Effector CD4-positive, alpha-beta T cell (primary cell): ENCODE measurements around the gene RANBP17.
"Not testable (repeated sequence)": the region's sequence is repeated elsewhere in the genome, so short reads cannot be mapped to it uniquely, and the experiment has no call there.

Experiments used
- DNase-seq: peaks from one replicate; pipeline ENCODE4 v3.0.0-alpha.2; 2020

The RANBP17 gene

DNA sequence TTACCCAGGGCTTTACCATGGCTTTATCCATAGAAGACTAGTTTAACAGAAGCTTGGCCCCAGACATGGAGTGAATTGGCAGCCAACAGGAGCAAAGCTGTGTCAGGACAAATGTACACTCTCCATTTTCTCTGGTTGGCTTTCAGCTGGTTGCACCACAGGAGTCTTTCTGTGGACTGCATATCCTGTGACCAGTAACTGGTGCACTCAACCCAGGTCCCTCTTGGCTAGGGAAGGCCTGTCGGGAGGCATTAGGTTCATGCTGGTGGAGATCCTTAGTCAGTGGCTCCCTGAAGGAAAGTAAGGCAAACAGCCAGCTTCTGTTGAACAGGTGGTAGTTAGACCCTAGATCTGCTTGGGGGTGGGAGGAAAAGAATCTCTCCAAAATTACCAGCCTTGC, 300.3 kb downstream of the RANBP17 start:
- DNase-seq, result no peak

DNA sequence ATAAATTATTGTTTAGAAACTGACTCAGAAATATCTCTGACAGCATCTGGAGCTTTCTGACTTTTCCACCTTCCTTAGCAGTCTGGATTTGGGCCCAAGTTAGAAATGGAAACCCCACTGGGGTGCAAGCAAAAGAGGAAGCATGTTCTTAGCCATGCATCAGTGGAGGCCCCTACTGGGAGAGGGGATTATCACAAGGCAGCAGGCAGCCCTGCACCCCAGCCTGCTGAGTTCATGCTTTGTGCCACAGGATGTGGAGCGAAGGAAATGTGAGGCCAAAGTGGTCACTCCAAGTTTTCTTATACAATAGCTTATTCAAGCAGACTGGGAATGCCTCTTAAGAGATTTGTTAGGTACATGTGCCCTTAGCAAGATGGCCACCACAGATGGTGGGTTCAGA, 300.8 kb downstream of the RANBP17 start:
- DNase-seq, result no peak

DNA sequence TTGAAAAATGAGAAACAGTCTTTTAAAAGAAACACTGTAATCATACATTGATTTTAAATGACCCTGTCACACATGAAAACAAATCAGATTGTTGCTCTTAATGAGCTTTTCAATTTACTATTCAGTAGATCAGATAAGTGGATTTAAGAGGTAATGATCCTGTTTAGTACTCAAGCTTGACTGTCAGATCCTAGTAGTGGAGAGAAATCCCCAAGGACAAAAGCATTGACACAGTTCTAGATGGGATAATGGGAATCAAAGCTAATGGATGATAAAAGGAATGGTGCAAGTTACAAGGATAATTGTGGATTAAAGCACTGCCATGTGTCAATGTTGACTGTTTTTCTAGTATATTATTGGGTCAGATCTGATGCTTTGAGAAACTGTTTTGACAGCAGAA, 304.9 kb downstream of the RANBP17 start:
- no peak for DNase-seq

DNA sequence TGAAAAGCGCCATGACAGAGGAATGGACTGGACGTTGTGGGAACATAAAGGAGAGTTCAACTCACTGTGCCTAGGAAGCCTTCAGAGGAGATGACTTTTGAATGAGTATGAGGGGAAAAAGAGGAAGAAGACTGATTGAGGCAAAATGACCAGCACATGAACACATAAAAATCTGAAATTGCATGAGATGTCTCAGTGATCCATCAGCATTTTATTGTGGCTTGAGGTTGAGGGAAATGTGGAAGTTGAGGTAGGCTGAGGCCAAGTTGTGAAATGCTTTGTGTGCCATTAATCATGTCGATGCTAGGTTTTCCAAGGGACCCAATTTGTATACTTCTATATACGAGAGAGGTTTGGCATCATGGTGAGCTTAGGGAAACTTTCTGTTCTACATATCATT, 306.4 kb downstream of the RANBP17 start:
- DNase-seq, result no peak

DNA sequence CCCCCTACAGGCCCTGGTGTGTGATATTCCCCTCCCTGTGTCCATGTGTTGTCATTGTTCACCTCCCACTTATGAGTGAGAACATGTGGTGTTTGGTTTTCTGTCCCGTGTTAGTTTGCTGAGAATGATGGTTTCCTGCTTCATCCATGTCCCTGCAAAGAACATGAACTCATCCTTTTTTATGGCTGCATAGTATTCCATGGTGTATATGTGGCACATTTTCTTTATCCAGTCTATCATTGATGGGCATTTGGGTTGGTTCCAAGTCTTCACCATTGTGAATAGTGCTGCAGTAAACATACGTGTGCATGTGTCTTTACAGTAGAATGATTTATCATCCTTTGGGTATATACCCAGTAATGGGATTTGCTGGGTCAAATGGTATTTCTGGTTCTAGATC, 313.1 kb downstream of the RANBP17 start:
- DNase-seq, result not testable (repeated sequence)

DNA sequence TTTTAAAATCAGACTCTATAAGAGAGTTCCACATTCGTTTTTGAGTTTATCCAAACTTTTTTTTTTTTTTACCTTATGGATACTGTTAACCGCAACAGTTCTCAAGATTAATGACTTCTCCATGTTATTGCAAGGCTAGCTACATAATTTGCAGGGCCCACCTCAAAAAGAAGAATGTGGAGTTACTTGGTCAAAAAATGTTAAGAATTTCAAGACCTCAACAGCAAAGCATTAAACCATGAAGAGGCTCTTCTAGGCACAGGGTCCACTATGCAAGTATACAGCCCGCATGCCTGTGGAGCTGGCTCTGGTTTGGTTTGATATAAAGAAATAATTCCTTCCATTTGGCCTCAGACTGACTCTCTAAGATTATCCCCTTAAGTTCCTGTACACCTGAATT, 313.9 kb downstream of the RANBP17 start:
- no peak for DNase-seq

DNA sequence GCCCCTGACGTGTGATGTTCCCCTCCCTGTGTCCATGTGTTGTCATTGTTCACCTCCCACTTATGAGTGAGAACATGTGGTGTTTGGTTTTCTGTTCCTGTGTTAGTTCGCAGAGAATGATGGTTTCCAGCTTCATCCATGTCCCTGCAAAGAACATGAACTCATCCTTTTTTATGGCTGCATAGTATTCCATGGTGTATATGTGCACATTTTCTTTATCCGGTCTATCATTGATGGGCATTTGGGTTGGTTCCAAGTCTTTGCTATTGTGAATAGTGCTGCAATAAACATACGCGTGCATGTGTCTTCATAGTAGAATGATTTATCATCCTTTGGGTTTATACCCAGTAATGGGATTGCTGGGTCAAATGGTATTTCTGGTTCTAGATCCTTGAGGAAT, 316.4 kb downstream of the RANBP17 start:
- not testable (repeated sequence) for DNase-seq

DNA sequence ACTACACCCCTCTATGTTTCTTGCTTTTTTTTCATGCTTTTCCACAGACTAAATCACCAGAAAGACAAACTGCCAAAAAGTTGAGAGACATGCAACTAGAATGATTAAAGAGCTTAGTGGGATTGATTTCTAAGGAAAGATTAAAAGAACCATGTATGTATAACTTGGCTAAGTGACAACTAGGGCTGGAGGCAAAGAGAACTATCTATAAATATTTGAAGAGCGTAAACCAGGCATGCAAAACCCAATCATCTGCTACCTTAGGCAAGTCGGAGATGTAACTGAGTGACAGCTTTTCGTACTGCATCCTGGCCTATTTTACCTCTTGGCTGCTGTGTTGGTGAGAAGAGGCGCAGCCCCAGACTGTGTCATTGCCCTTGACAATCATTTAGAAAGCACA, 326.2 kb downstream of the RANBP17 start:
- DNase-seq, result no peak

DNA sequence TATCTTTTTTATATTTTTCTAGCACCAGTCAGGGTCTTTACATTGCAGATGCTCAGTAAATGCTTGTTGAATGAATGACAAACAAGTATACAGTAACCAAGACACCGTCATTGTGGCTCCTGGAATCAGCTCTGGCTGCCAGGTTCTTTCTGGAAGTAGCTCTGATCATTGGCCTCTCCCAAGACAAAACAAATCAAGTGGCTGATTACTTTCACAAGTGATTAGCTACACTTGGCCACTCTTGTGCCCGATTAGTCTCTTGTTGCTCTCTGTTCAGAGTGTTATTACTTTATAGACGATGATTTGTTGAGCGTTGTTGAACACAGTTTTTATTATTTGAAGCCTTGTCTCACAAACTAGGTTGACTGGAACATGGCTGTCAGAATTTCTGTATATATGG, 327.6 kb downstream of the RANBP17 start:
- DNase-seq, result no peak

DNA sequence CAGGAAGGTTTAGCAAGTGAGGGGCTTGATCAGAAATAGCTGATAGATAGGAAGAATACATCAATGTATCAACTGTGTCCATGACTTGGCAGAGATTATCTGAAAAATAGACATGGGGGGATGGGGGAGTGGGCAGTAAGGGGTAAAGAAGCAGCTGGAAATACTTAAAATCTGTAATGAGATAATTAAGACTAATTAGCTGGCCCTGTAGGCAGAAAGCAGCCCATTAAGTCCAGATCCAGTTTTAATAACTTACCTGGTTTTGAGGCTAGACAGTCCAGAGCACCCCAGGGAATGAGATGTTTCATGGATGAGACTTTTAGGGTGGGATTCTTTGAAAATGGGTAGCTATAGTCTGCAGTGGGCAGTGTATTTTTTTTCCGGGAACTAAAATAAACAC, 330.3 kb downstream of the RANBP17 start:
- DNase-seq, result no peak

DNA sequence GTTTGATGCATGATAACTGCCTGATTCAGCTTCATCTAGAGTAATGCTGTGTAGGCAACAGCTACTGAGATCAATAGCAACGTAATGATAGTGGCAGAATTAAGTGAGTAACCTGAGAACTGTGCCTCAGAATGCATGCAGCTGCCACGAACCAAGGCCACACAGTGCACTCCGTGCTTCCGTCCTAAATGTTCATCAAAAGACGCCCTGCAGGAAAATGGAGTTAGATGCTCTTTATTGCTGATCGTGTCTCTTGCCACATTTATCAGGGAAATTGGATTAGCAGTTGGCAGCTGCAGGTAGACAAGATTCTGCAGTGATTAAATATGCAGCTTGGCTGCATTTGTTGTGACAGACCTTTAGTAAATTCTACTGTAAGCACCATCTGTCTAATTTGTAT, 339.5 kb downstream of the RANBP17 start:
- no peak for DNase-seq

DNA sequence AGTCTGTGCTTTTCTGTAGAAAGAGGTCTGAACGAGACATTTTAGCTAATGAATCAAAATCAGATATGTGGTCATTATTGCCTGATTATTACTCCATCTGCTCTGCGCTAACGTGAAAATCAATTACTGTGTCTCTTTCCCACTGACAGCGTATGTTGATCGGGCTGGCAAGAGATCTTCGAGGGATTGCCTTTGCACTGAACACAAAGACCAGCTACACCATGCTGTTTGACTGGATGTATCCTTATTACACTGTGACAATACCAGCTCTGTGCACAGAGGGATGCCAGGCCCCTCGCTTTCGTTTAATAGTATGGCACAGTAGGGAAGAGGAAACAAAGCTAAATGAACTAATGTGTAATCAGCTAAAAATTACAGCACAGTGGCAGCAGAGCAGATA, 343.6 kb downstream of the RANBP17 start:
- no peak for DNase-seq

DNA sequence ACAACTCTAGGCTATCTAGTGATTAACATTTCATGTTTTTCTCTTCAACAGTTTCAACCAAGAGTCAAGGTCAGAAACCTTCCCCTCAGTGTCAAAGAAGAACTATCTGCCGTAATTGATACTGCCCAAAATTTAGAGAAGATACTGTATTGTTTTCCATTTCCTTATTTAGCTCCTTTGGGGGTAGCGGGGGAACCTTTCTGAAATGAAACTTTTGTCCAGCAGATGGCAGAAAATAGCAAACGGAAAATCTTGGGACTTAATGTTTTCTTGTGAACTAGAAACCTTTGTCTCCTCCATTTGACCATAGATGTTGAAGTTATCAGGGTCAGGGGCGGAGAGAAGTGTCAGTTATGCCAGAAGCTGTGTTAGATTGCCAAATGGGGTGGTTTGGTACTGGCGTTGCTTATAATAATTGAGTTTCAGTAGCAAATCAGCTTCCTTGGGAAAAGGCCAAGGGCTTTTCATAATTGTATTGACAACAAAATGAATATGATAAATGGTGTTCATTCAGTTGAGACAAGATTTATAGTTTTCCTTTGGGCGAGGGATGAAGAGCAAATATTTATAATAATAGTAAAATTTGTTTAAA, 345.5 kb downstream of the RANBP17 start:
- no peak for DNase-seq

DNA sequence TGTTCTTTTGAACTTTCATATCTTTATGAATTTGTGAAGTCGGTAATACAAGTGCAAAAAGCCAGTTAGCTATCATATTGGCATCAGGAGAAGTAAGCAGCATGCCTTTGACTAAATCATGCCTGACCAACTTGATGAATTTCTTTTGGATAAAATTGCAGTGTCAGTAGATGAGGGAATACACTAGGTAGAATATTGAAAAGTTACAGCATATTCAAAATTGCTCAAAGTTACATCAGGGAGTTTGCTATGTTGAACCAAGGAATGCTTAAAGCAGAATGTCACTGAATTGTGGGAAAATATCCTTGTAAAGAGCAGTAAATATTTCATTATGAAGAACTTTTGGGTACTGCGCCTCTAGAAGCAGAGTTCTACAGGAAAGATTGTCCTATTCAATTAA, 360.1 kb downstream of the RANBP17 start:
- no peak for DNase-seq

DNA sequence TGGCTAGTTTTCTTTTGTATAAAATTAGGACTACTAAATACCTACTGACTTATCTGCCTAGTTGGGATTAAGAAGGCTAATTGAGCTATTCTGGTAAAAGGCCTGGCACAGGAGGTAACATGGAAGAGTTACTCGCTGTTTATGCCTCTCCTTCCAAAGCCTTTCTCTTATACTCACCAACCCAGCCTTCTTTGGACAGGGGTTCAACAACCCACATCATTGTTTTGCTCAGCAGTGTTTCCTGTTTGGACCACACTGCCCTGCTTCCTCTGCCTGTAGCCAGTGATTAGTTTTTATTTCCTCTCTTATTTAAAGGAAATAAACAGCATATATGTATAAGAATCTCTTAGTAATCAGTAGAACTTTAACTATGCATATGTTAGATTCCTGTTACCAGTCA, 362.1 kb downstream of the RANBP17 start:
- no peak for DNase-seq

DNA sequence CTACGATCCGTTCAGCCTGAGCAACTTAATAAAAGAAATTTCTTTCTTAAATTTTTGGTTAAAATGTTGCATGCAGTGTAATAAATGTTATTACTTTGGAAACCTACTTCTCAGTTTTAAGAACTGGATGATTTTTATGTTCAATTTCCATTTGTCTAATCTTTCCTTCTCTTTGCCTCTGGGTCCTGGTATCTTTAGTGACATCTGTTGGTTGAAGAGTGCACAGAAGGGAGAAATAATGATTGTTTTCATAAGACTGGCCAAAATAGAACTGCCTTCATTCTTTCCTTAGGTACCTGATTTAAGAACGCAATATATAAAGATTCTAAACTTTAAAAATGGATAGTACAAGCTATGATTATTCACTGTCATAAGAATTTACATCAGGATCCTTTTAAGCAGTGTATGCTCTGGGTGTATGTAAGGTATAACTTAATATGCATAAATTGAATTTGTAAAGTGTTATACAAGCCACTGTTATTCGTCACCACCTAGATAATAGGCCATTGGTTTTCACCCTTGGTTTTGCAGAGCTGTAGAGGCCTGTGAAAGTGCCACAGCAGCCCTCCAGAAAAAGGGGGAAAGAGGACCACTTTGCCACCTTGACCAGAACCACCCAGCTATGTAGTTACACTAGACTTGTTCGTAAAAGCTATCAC, 364.4 kb downstream of the RANBP17 start:
- no peak for DNase-seq

DNA sequence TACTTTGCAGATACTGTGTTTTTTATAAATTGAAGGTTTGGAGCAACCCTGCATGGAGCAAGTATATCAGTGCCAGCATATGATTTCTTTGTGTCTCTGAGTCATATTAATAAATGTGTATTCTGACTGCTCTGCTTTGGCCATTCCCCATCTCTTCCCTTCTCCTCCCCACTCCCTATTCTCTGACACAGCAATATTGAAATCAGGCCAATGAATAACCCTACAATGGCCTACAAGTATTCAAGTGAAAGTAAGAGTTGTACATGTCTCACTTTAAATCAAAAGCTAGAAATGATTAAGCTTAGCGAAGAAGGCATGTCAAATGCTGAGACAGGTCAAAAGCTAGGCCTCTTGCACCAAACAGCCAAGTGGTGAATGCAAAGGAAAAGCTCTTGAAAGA, 365.0 kb downstream of the RANBP17 start:
- no peak for DNase-seq

DNA sequence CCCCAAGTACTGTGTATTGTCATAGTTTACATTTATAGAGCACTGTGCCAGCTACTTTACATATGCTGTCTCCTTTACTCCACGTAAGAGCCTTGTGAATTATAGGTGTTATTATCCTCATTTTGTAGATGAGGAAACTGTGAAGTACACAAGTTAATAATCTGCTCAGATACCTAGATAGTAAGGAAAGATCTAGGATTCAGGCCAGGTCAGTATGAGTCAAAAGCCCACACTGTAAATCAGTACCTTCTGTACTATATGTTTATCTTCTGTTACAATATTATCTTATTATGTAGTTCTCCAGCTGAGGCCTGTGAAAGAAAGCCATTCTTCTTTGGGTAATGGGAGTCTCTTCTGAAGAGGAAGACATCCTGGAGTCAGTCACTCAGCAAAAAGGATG, 374.8 kb downstream of the RANBP17 start:
- no peak for DNase-seq

DNA sequence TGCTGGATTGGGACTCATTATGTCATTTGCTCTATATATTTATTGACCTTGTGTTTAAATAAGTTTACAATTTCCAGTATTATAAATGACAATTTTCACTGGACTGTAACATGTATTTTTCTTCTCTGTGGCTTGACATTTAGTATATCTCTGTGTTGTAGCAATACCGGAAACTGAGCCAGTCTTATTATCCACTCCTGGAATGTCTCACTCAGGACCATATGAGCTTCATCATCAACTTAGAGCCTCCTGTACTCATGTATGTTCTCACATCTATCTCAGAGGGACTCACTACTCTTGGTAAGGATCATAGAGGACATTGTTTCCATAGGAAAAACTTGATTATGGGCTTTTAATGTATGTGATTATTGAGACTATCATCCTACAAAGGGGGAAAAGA, 380.7 kb downstream of the RANBP17 start:
- no peak for DNase-seq

DNA sequence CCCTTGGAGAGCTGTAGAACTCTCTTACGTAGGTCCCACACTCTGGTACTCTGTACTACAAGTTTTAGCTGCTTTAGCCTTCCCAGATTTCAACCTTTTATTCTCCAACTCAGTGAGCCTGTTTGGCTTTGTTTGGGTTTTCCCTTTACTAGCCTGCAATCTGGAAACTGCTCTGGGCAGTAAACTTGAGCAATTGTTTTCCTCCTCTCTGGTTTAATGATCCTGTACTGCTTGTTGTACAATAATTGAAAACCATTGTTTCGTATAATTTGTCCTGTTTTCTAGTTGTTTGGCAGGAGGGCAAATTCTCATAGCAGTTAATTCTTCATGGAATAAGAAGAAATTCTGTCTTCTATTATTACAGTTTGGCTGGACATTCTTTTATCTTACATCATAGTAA, 384.4 kb downstream of the RANBP17 start:
- no peak for DNase-seq

DNA sequence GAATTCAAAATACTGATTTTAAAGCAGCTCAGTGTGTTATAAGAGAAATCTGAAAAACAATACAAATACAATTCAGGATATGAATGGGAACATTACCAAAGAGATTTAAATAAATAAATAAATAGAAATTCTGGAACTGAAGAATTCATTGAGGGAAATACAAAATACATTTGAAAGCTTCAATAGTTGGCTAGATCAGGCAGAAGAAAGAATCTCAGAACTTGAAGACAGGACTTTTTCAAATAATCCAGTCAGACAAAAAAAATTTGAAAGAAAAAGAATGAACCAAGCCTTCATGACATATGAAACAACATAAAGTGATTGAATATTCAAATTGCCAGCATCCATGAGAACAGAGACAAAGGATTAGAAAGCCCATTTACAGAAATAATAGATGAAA, 387.6 kb downstream of the RANBP17 start:
- no peak for DNase-seq

DNA sequence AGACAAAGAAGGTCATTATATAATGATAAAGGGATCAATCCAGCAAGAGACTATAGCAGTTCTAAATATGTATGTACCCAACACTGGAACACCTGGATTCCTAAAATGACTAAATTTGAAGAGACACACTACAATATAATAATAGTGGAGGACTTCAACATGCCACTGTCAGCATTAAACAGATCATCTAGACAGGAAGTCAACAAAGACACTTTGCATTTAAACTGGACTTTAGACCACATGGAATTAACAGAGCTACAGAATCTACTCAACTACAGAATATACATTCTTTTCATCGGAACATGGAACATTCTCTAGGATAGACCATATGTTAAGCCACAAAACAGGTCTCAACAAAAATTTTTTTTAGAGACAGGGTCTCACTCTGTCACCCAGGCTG, 388.9 kb downstream of the RANBP17 start:
- DNase-seq, result no peak

DNA sequence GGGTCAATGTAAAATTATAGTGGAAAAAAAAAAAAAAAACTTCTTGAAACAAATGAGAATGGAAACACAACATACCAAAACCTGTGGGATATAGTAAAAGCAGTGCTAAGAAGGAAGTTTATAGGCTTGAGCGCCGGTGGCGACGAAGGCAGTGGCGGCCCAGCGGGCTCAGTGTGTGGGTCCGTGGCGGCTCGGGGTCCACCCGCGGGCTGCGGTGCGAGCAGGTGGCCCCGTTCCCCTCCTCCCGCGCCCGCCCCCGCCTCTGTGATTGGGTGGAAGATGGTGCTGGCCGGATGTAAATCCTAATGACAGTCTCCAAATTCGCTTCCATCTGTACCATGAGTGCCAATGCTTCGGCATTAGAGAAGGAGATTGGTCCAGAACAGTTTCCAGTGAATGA, 389.7 kb downstream of the RANBP17 start:
- DNase-seq, result no peak

DNA sequence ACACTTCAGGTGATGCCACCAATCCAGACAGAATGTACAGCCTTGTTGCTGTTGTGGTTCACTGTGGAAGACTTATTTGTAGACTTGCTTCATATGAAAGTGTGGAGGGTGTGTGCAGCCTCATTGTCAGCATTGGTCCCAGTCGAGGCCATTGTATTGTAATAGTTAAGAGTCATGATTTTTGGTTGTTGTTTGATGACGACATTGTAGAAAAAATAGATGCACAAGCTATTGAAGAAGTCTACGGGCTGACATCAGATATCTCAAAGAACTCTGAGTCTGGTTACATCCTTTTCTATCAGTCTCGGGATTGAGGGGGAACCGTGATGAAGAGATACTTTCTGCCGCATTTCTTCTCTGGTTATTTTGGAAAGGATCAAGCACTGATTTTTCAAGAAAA, 390.9 kb downstream of the RANBP17 start:
- DNase-seq, result no peak

DNA sequence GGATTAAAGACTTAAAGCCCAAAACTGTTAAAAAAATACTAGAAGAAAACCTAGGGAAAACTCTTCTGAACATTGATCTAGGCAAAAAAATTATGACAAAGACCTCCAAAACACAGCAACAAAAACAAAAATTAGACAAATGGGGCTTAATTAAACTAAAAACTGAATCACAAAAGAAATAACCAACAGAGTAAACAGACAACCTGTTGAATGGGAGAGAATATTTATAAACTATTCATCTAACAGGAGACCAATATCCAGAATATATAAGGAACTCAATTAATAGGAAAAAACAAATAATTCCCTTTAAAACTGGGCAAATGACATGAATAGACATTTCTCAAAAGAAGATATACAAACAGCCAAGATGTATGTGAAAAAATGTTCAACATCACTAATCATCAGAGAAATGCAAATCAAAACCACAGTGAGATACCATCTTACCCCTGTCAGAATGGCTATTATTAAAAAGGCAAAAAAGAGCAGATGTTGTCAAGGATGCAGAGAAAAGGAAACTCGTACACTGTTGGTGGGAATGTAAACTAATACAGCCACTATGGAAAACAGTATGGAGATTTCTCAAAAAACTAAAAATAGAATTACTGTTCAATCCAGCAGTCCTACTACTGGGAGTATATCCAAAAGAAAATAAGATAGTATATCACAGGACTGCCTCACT, 397.1 kb downstream of the RANBP17 start:
- no peak for DNase-seq
